NB4 (cell line): Measurements from ENCODE around the gene AKAP10.

ENCODE experiments used
- POLR2A ChIP-seq: IDR thresholded peaks from 2 replicates; pipeline ENCODE4 v1.6.1; 2011; ENCODE audit warnings: mild to moderate bottlenecking; ENCODE audit not compliant: insufficient read length; ENCODE audit errors: extremely low read depth
- TF ChIP-seq, protein P1 (sequence below): IDR thresholded peaks from one replicate; pipeline ENCODE4 v1.5.1; 2012; ENCODE audit warnings: low read depth, low read length

DNA sequence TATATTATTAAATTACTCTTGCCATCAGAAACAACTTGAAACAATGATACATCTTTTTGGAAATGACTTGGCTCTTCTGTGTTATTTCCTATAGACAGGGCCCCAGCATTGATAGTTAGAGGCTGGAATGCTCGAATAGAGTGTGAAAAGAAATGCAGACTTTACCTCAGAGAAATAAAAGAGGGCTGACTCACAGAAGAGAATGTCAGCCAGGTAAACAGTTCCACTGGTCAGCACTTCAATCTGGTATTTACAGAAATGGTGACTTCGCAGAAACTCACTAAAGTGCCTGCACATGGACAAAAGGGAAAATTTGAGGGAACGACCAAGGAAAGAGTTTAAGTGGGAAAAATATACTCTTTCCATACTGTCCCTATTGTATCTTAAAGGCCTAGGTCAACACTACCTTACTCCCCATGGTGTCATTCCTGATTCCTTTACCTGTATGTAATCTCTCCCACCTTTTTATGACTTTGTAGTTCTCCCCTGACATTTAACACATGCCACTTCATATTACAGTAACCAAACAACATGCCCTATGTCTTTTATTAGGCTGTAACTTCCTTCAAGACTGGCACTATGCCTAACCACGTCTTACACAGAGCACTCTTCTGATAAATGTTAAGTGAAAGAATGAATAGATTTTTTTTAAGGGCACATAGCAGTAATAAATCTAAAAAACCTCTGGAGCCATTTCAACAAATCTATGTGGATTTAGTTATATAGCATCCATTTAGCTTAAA lies 36.7 kb downstream of the AKAP10 start:
- TF ChIP-seq POLR2A: no peak
- TF ChIP-seq, protein P1, sequence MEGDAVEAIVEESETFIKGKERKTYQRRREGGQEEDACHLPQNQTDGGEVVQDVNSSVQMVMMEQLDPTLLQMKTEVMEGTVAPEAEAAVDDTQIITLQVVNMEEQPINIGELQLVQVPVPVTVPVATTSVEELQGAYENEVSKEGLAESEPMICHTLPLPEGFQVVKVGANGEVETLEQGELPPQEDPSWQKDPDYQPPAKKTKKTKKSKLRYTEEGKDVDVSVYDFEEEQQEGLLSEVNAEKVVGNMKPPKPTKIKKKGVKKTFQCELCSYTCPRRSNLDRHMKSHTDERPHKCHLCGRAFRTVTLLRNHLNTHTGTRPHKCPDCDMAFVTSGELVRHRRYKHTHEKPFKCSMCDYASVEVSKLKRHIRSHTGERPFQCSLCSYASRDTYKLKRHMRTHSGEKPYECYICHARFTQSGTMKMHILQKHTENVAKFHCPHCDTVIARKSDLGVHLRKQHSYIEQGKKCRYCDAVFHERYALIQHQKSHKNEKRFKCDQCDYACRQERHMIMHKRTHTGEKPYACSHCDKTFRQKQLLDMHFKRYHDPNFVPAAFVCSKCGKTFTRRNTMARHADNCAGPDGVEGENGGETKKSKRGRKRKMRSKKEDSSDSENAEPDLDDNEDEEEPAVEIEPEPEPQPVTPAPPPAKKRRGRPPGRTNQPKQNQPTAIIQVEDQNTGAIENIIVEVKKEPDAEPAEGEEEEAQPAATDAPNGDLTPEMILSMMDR: no peak
